Mesendoderm (in vitro differentiated cells): ENCODE data around the gene GPR152.

Source experiments
- DNase-seq: peaks from one replicate; pipeline ENCODE4 v3.0.0; 2013
- H2AK5ac ChIP-seq: 2 replicates; pipeline ENCODE4 v1.6.1; 2013; ENCODE audit warnings: low read length, inconsistent platforms
- H2BK120ac ChIP-seq: 2 replicates; pipeline ENCODE4 v1.6.1; 2013; ENCODE audit warnings: low read depth, mild to moderate bottlenecking, low read length, moderate library complexity, mixed read lengths
- H2BK15ac ChIP-seq: replicated peaks from 2 replicates; pipeline ENCODE4 v1.6.1; 2013; ENCODE audit warnings: low read depth, mild to moderate bottlenecking, moderate library complexity
- H2BK5ac ChIP-seq: 2 replicates; pipeline ENCODE4 v1.6.1; 2013; ENCODE audit warnings: low read length, inconsistent platforms
- H3K18ac ChIP-seq: 2 replicates; pipeline ENCODE4 v1.6.1; 2013; ENCODE audit warnings: mild to moderate bottlenecking, low read length, mixed read lengths
- H3K23ac ChIP-seq: one replicate; pipeline ENCODE4 v1.6.1; 2013; ENCODE audit warnings: low read length
- H3K27ac ChIP-seq: 2 replicates; pipeline ENCODE4 v1.5.1; 2013; ENCODE audit warnings: low read depth, mild to moderate bottlenecking, inconsistent platforms, low read length, moderate library complexity
- H3K27me3 ChIP-seq: 2 replicates; pipeline ENCODE4 v1.6.1; 2013; ENCODE audit warnings: low read length, control low read depth, mild to moderate bottlenecking, inconsistent platforms; ENCODE audit not compliant: insufficient read depth, poor library complexity
- H3K36me3 ChIP-seq: 2 replicates; pipeline ENCODE4 v1.6.1; 2013; ENCODE audit warnings: low read length, inconsistent platforms; ENCODE audit not compliant: control insufficient read depth, insufficient read depth
- H3K4ac ChIP-seq: one replicate; pipeline ENCODE4 v1.6.1; 2013; ENCODE audit warnings: low read depth, mild to moderate bottlenecking, low read length, moderate library complexity
- H3K4me1 ChIP-seq: 2 replicates; pipeline ENCODE4 v1.6.1; 2013; ENCODE audit warnings: low read depth, low read length, inconsistent platforms; ENCODE audit not compliant: control insufficient read depth
- H3K4me2 ChIP-seq: 2 replicates; pipeline ENCODE4 v1.6.1; 2013; ENCODE audit warnings: low read length
- H3K4me3 ChIP-seq: 2 replicates; pipeline ENCODE4 v1.5.1; 2013; ENCODE audit warnings: mild to moderate bottlenecking, low read length
- H3K56ac ChIP-seq: one replicate; pipeline ENCODE4 v1.6.1; 2013; ENCODE audit warnings: low read length
- H3K79me1 ChIP-seq: 2 replicates; pipeline ENCODE4 v1.6.1; 2013; ENCODE audit warnings: low read length, inconsistent platforms
- H3K79me2 ChIP-seq: 2 replicates; pipeline ENCODE4 v1.6.1; 2013; ENCODE audit warnings: mild to moderate bottlenecking, low read length; ENCODE audit not compliant: control insufficient read depth, insufficient read depth
- H3K9ac ChIP-seq: 2 replicates; pipeline ENCODE4 v1.6.1; 2013; ENCODE audit warnings: low read length, inconsistent platforms
- H4K5ac ChIP-seq: one replicate; pipeline ENCODE4 v1.6.1; 2013; ENCODE audit warnings: low read length
- H4K8ac ChIP-seq: one replicate; pipeline ENCODE4 v1.6.1; 2013; ENCODE audit warnings: low read depth, mild to moderate bottlenecking, control low read depth, low read length, moderate library complexity
- WGBS: extraction: QIAGEN DNeasy Blood & Tissue Kit; methylation state at CpG from one replicate; pipeline ENCODE4 v1.1.7; 2013; ENCODE audit warnings: low lambda C conversion rate, missing lambda C conversion rate; ENCODE audit not compliant: insufficient coverage; ENCODE audit errors: extremely low coverage; 5-methylcytosine and 5-hydroxymethylcytosine counted together

Gene GPR152

GRCh38 chr11:67437082-67437808, 15.3 kb downstream of the GPR152 start, which contains the start of gene PTPRCAP:
TSS of gene PTPRCAP (minus strand) at chr11:67437682. CDS start at chr11:67437619, 63 bp downstream.
- Histone ChIP-seq H2BK5ac (peak within 1 kb of the TSS; percentile 6), H3K4me1 (peaks cover 2% of the 10 kb centered on the region), H3K27ac (peak within 1 kb of the TSS; percentile 75), H3K4me2 (no peak within 1 kb of the TSS), H4K8ac (no peak within 1 kb of the TSS), H2BK120ac (no peak within 1 kb of the TSS), H3K4ac (peak within 1 kb of the TSS; percentile 20), H3K56ac (peak within 1 kb of the TSS; percentile 77), H2AK5ac (no peak within 1 kb of the TSS), H3K27me3 (no peaks in the 10 kb centered on the region), H3K79me1 (no peaks in the 10 kb centered on the region), H3K9ac (peak within 1 kb of the TSS; percentile 47), H3K23ac (no peak within 1 kb of the TSS), H4K5ac (no peak within 1 kb of the TSS), H3K36me3 (peaks cover 2% of the 10 kb centered on the region), H3K4me3 (no peak within 1 kb of the TSS), H3K79me2 (no peaks in the 10 kb centered on the region), H2BK15ac (no peak within 1 kb of the TSS), H3K18ac (peak within 1 kb of the TSS; percentile 29)
- peak; percentile 71 for DNase-seq
- WGBS, result no CpG with 5 or more reads among the region's 26 CpGs

DNA sequence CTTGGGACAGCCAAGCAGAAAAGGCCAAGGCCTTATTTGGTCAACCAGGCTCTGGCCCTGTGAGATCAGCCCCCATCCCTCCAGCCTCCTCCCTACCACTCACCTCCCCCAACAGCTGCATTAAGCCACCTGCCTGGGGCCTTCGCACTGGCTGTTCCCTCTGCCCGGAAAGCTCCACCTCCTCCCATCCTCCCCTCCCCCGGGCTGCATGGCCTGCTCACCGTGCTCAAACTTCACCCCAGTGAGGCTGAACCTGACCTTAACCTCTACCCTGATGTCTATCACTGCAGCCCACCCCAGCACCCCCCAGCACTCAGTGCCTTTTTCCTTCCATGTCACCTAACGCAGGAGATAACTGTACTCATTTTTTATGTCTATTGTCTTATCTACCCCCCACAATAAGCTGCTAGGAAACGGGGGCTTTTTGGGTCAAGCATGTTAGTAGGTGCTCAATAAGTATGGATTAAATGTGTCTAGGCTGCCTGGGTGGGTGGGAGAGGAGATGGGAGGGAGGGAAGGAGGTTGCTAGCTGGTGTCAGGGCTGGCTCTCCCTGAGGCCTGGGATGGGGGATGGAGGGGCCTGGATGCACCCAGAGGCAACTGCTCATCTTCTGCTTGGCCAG, 16.0 kb downstream of the GPR152 start:
- no peak overlapping the region for H3K4me2 ChIP-seq
- H3K27ac ChIP-seq, result peak overlapping the region; percentile 76
- H3K79me1 ChIP-seq, result no peaks in the 10 kb centered on the region
- H3K9ac ChIP-seq, result peak overlapping the region; percentile 42
- no peak overlapping the region for H2BK120ac ChIP-seq
- no peak overlapping the region for H2AK5ac ChIP-seq
- H3K23ac ChIP-seq, result no peak overlapping the region
- H3K4ac ChIP-seq, result peak overlapping the region; percentile 20
- H2BK15ac ChIP-seq, result no peak overlapping the region
- H4K8ac ChIP-seq, result no peak overlapping the region
- H3K36me3 ChIP-seq, result peaks cover 2% of the 10 kb centered on the region
- no CpG with 5 or more reads among the region's 6 CpGs for whole genome bisulfite sequencing
- H3K4me3 ChIP-seq, result no peak overlapping the region
- peak; percentile 96 for DNase-seq
- H4K5ac ChIP-seq, result no peak overlapping the region
- H3K56ac ChIP-seq, result peak overlapping the region; percentile 77
- H3K79me2 ChIP-seq, result no peaks in the 10 kb centered on the region
- no peaks in the 10 kb centered on the region for H3K27me3 ChIP-seq
- peak overlapping the region; percentile 6 for H2BK5ac ChIP-seq
- H3K18ac ChIP-seq, result peak overlapping the region; percentile 29
- peaks cover 2% of the 10 kb centered on the region for H3K4me1 ChIP-seq

GRCh38 chr11:67435727-67436458, 16.6 kb downstream of the GPR152 start:
- H3K9ac ChIP-seq, result peak overlapping the region; percentile 37
- no peak for DNase-seq
- H3K4ac ChIP-seq, result no peak overlapping the region
- H3K79me1 ChIP-seq, result no peaks in the 10 kb centered on the region
- H2BK5ac ChIP-seq, result no peak overlapping the region
- H3K56ac ChIP-seq, result peak overlapping the region; percentile 11
- no peak overlapping the region for H4K5ac ChIP-seq
- H3K27ac ChIP-seq, result peak overlapping the region; percentile 76
- H3K18ac ChIP-seq, result no peak overlapping the region
- H3K27me3 ChIP-seq, result no peaks in the 10 kb centered on the region
- no CpG with 5 or more reads among the region's 38 CpGs for WGBS
- no peak overlapping the region for H3K23ac ChIP-seq
- H2AK5ac ChIP-seq, result no peak overlapping the region
- H2BK15ac ChIP-seq, result no peak overlapping the region
- H2BK120ac ChIP-seq, result no peak overlapping the region
- no peaks in the 10 kb centered on the region for H3K79me2 ChIP-seq
- H3K4me2 ChIP-seq, result no peak overlapping the region
- H4K8ac ChIP-seq, result no peak overlapping the region
- H3K4me3 ChIP-seq, result no peak overlapping the region
- H3K36me3 ChIP-seq, result peaks cover 2% of the 10 kb centered on the region
- peaks cover 2% of the 10 kb centered on the region for H3K4me1 ChIP-seq

GRCh38 chr11:67435031-67435726, 17.4 kb downstream of the GPR152 start:
- H4K8ac ChIP-seq, result no peak overlapping the region
- H3K4me1 ChIP-seq, result peaks cover 2% of the 10 kb centered on the region
- no peak overlapping the region for H2BK5ac ChIP-seq
- no peak overlapping the region for H2AK5ac ChIP-seq
- no peaks in the 10 kb centered on the region for H3K79me2 ChIP-seq
- H3K79me1 ChIP-seq, result no peaks in the 10 kb centered on the region
- no peak overlapping the region for H4K5ac ChIP-seq
- no peak overlapping the region for H3K27ac ChIP-seq
- H2BK15ac ChIP-seq, result no peak overlapping the region
- no peak overlapping the region for H3K4ac ChIP-seq
- H3K36me3 ChIP-seq, result peaks cover 2% of the 10 kb centered on the region
- no peak overlapping the region for H3K4me3 ChIP-seq
- no peaks in the 10 kb centered on the region for H3K27me3 ChIP-seq
- WGBS, result no CpG with 5 or more reads among the region's 26 CpGs
- no peak overlapping the region for H3K23ac ChIP-seq
- DNase-seq, result no peak
- no peak overlapping the region for H3K4me2 ChIP-seq
- no peak overlapping the region for H3K9ac ChIP-seq
- no peak overlapping the region for H3K18ac ChIP-seq
- H3K56ac ChIP-seq, result peak overlapping the region; percentile 11
- no peak overlapping the region for H2BK120ac ChIP-seq

DNA sequence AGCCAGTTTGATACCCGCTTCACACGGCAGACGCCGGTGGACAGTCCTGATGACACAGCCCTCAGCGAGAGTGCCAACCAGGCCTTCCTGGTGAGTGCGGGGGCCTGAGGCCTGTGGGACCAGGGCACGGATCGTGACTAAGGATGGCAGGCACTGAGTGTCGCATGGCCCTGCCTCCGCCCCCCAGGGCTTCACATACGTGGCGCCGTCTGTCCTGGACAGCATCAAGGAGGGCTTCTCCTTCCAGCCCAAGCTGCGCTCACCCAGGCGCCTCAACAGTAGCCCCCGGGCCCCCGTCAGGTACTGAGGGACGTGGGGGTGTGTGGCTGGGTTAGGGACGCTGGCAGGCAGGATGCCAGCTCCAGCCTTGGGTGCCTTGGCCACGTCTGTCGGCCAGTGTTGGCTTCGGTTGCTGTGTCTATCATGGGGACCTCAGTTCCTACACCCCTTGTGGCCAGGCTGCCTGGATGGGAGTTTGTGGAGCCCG, 18.1 kb downstream of the GPR152 start:
- Histone ChIP-seq H2BK120ac (no peak overlapping the region), H2AK5ac (no peak overlapping the region), H3K9ac (no peak overlapping the region), H3K4ac (no peak overlapping the region), H4K5ac (no peak overlapping the region), H3K56ac (no peak overlapping the region), H3K23ac (no peak overlapping the region), H3K4me3 (no peak overlapping the region), H2BK15ac (no peak overlapping the region), H3K4me2 (no peak overlapping the region), H3K79me1 (peaks cover 1% of the 10 kb centered on the region), H3K27ac (no peak overlapping the region), H3K18ac (no peak overlapping the region), H3K79me2 (peaks cover under 1% of the 10 kb centered on the region), H3K27me3 (no peaks in the 10 kb centered on the region), H2BK5ac (no peak overlapping the region), H4K8ac (no peak overlapping the region), H3K36me3 (peaks cover 3% of the 10 kb centered on the region), H3K4me1 (peaks cover 2% of the 10 kb centered on the region)
- no CpG with 5 or more reads among the region's 23 CpGs for WGBS
- no peak for DNase-seq
